Posterior cingulate gyrus (tissue), 11 donors: ENCODE results near the gene KAT7.

Source experiments
- DNase-seq, 10 donors: peaks; one replicate each; pipeline versions ENCODE4 v3.0.0 to v3.0.0-alpha.2; 2020 to 2021; ENCODE audit warnings: mixed read lengths in 3 of 10
- intact Hi-C: fragments of 100-400 bp; cut with DNase I; formaldehyde crosslinking; loops from one replicate; pipeline ENCODE4 v1.15.1; 2023

The KAT7 gene

GRCh38 chr17:49834118-49834743 lies 45.8 kb downstream of the KAT7 start:
- intact Hi-C loops, result no loop called here
- no peak for DNase-seq

- no peak for DNase-seq
- intact Hi-C loops, result no loop called here
These were observed 47.0 kb downstream of the KAT7 start for GRCh38 chr17:49835472-49835871.

GRCh38 chr17:49836111-49837030 lies 47.9 kb downstream of the KAT7 start:
- DNase-seq, result no peak
- intact Hi-C loops, result no loop called here

GRCh38 chr17:49839455-49839854 lies 51.0 kb downstream of the KAT7 start:
- intact Hi-C loops, result no loop called here
- DNase-seq, result no peak

- intact Hi-C loops, result no loop called here
- no peak for DNase-seq
These were observed 53.1 kb downstream of the KAT7 start for GRCh38 chr17:49841548-49841947.

- DNase-seq, result no peak
- intact Hi-C loops, result no loop called here
These were observed 53.9 kb downstream of the KAT7 start for GRCh38 chr17:49842371-49842770.

GRCh38 chr17:49842846-49843245 lies 54.4 kb downstream of the KAT7 start:
- intact Hi-C loops, result no loop called here

GRCh38 chr17:49843774-49844350 lies 55.4 kb downstream of the KAT7 start:
- DNase-seq, result no peak
- intact Hi-C loops, result no loop called here

More at GRCh38 chr17:49842846-49843245, 54.4 kb downstream of the KAT7 start:
- DNase-seq, result no peak

- no peak for DNase-seq
- intact Hi-C loops, result no loop called here
These were observed 56.8 kb downstream of the KAT7 start for GRCh38 chr17:49845321-49845720.

GRCh38 chr17:49846938-49847712 lies 58.6 kb downstream of the KAT7 start:
- peak in 1 of 10 donors; percentile 73 for DNase-seq
- intact Hi-C loops, result no loop called here

GRCh38 chr17:49848019-49848473 lies 59.6 kb downstream of the KAT7 start, which contains the start of gene TAC4:
Gene TAC4 (minus strand): TSS chr17:49848069. CDS start chr17:49848017, 52 bp downstream.
- intact Hi-C loops, result no loop called here
- no peak for DNase-seq

- DNase-seq, result no peak
- intact Hi-C loops, result no loop called here
These were observed 60.3 kb downstream of the KAT7 start for GRCh38 chr17:49848739-49849138.

- DNase-seq, result peak in 1 of 10 donors; percentile 17
- intact Hi-C loops, result loop anchor here (5.0 kb wide), 2 partner anchors 143 to 283 kb away; partner anchors contain the start of gene SLC35B1
These were observed 61.7 kb downstream of the KAT7 start for GRCh38 chr17:49850218-49850610.

- intact Hi-C loops, result loop anchor here (5.0 kb wide), 2 partner anchors 144 to 284 kb away; partner anchors contain the start of gene SLC35B1
- peak in 1 of 10 donors; percentile 87 for DNase-seq
These were observed 62.4 kb downstream of the KAT7 start for GRCh38 chr17:49850772-49851386.

GRCh38 chr17:49851387-49852291 lies 63.2 kb downstream of the KAT7 start:
- DNase-seq, result peak in 8 of 10 donors; percentile 53 to 92 (median 62)
- intact Hi-C loops, result loop anchor here (5.0 kb wide), 2 partner anchors 144 to 284 kb away; partner anchors contain the start of gene SLC35B1

- intact Hi-C loops, result loop anchor here (5.0 kb wide), 2 partner anchors 146 to 286 kb away; partner anchors contain the start of gene SLC35B1
- peak in 1 of 10 donors; percentile 59 for DNase-seq
These were observed 65.1 kb downstream of the KAT7 start for GRCh38 chr17:49853470-49854015.

- intact Hi-C loops, result loop anchor here (5.0 kb wide), 2 partner anchors 147 to 287 kb away; partner anchors contain the start of gene SLC35B1
- peak in 1 of 10 donors; percentile 55 for DNase-seq
These were observed 65.6 kb downstream of the KAT7 start for GRCh38 chr17:49854126-49854525.

GRCh38 chr17:49858796-49859195 lies 70.3 kb downstream of the KAT7 start:
- intact Hi-C loops, result no loop called here
- no peak for DNase-seq
